ENCODE data around the gene SUGCT.

GRCh38 chr7:40327113-40327512 is 192.3 kb downstream of the SUGCT start:
- TF ChIP-seq CTCF (conservative IDR thresholded peaks at IDR 0.05) (no peak), ZFX (IDR thresholded peaks at IDR 0.05) (no peak)

Measured in C4-2B (cell line).